Keratinocyte (primary cell): ENCODE measurements around the gene NPAS3. TPM values are rescaled to one million over a fixed set of nuclear protein-coding genes. Genes with fewer than 3 reads are reported as not detected.

Source experiments
- DNase-seq: peaks from one replicate; pipeline ENCODE4 v3.0.0-alpha.2; 2011; ENCODE audit warnings: low read depth, missing footprints, low spot score
- FAIRE-seq: peaks from 2 replicates; lab custom pipeline; 2011; peaks lifted over from hg19 to GRCh38; lab: Jason Lieb, UNC
- H2AFZ ChIP-seq: 2 replicates; pipeline ENCODE4 v1.6.0; 2012; ENCODE audit warnings: low read length, control low read depth, inconsistent platforms; ENCODE audit not compliant: control insufficient read depth
- H3K27ac ChIP-seq: 2 replicates; pipeline ENCODE4 v1.5.1; 2011; ENCODE audit warnings: low read length; ENCODE audit not compliant: control insufficient read depth, insufficient read depth
- H3K27me3 ChIP-seq: 3 replicates; pipeline ENCODE4 v1.6.0; 2011; ENCODE audit warnings: low read length; ENCODE audit not compliant: control insufficient read depth, insufficient read depth; ENCODE audit errors: extremely low read depth
- H3K36me3 ChIP-seq, 2 experiments: 2 replicates in 1 of 2; 3 replicates in 1 of 2; pipeline ENCODE4 v1.5.1; 2011; ENCODE audit warnings: low read length in 2 of 2, mild to moderate bottlenecking in 1 of 2; ENCODE audit not compliant: control insufficient read depth in 2 of 2, insufficient read depth in 2 of 2; ENCODE audit errors: extremely low read depth in 1 of 2
- H3K4me1 ChIP-seq: 3 replicates; pipeline ENCODE4 v1.5.1; 2011; ENCODE audit warnings: low read length; ENCODE audit not compliant: control insufficient read depth, insufficient read depth; ENCODE audit errors: extremely low read depth
- H3K4me2 ChIP-seq: 3 replicates; pipeline ENCODE4 v1.6.0; 2011; ENCODE audit warnings: low read depth, low read length; ENCODE audit not compliant: control insufficient read depth, insufficient read depth; ENCODE audit errors: extremely low read depth
- H3K4me3 ChIP-seq, 3 experiments: fragments of 200-600 bp in 1 of 3; sonication (generic) in 1 of 3; 2 replicates in 2 of 3; 3 replicates in 1 of 3; pipeline ENCODE4 v1.5.1; 2011 to 2016; ENCODE audit warnings: low read length in 3 of 3, mild to moderate bottlenecking in 3 of 3, control low read depth in 2 of 3, inconsistent platforms in 1 of 3, low read depth in 1 of 3, mixed read lengths in 1 of 3, mixed run types in 1 of 3, moderate library complexity in 1 of 3; ENCODE audit not compliant: control insufficient read depth in 2 of 3, insufficient read depth in 2 of 3; ENCODE audit errors: extremely low read depth in 1 of 3
- H3K79me2 ChIP-seq: 2 replicates; pipeline ENCODE4 v1.6.0; 2012; ENCODE audit warnings: low read length; ENCODE audit not compliant: control insufficient read depth, insufficient read depth
- H3K9ac ChIP-seq: 3 replicates; pipeline ENCODE4 v1.6.0; 2011; ENCODE audit warnings: low read length; ENCODE audit not compliant: control insufficient read depth, insufficient read depth; ENCODE audit errors: extremely low read depth
- H3K9me1 ChIP-seq: 3 replicates; pipeline ENCODE4 v1.6.0; 2011; ENCODE audit warnings: low read length; ENCODE audit not compliant: control insufficient read depth, insufficient read depth; ENCODE audit errors: extremely low read depth
- H3K9me3 ChIP-seq: 2 replicates; pipeline ENCODE4 v1.5.1; 2012; ENCODE audit warnings: low read depth, low read length; ENCODE audit not compliant: control insufficient read depth
- H4K20me1 ChIP-seq: 3 replicates; pipeline ENCODE4 v1.6.0; 2011; ENCODE audit warnings: low read length; ENCODE audit not compliant: control insufficient read depth, insufficient read depth; ENCODE audit errors: extremely low read depth
- CTCF ChIP-seq, 3 experiments: IDR thresholded peaks in 1 of 3; conservative IDR thresholded peaks in 1 of 3; optimal IDR thresholded peaks in 1 of 3; 2 replicates in 2 of 3; 3 replicates in 1 of 3; pipeline versions ENCODE3 to v1.5.1; 2011; ENCODE audit warnings: low read length in 3 of 3, mild to moderate bottlenecking in 3 of 3, moderate library complexity in 2 of 3, control low read depth in 1 of 3, inconsistent platforms in 1 of 3; ENCODE audit not compliant: insufficient read depth in 2 of 3; ENCODE audit errors: extremely low read depth in 1 of 3
- EZH2 ChIP-seq: IDR thresholded peaks from one replicate; pipeline ENCODE4 v1.6.1; 2012; ENCODE audit warnings: inconsistent platforms, mild to moderate bottlenecking, low read length, moderate library complexity
- dilution Hi-C: fragments of 300-500 bp; cut with MboI; formaldehyde crosslinking; loops from one replicate; pipeline ENCODE4 v1.7.0; 2020; ENCODE audit warnings: low sequenced_read_pairs; ENCODE audit not compliant: extremely low pct_ligation_motif_present
- polyA plus RNA-seq, 5 experiments: library from polyadenylated mRNA; depleted of rRNA in 3 of 5; stranded (reverse) in 3 of 5; stranded (forward) in 1 of 5; unstranded in 1 of 5; fragments of >200 nt; gene quantifications; 1 replicate in 1 of 5; 2 replicates in 3 of 5; 3 replicates in 1 of 5; pipeline versions ENCODE4 v1.2.1 to v1.2.3, GENCODE V29; 2011 to 2012; ENCODE audit warnings: missing spikeins in 2 of 5, low read depth in 1 of 5, low replicate concordance in 1 of 5

Gene NPAS3
- polyA plus RNA-seq, 1 donor (not counting 4 experiments of a cell fraction or from before 2014, with no cell fraction given) = 0.07 TPM

- H3K79me2 ChIP-seq = no peaks in the 10 kb centered on the region
- H3K9ac ChIP-seq = no peak overlapping the region
- DNase-seq = no peak
- H2AFZ ChIP-seq = no peak overlapping the region
- no peak overlapping the region for H3K4me3 ChIP-seq
- H3K27me3 ChIP-seq = no peaks in the 10 kb centered on the region
- TF ChIP-seq CTCF (optimal IDR thresholded peaks at IDR 0.05 in 1 of 3, IDR thresholded peaks at IDR 0.05 in 1 of 3, conservative IDR thresholded peaks at IDR 0.05 in 1 of 3; ENCODE audit: extremely low read depth in 1 of 3, insufficient read depth in 2 of 3, low read length in 3 of 3) = no peak
- no peak for TF ChIP-seq EZH2
- peaks cover 9% of the 10 kb centered on the region for H3K4me1 ChIP-seq
- H3K4me2 ChIP-seq = no peak overlapping the region
- peaks cover 2% of the 10 kb centered on the region for H3K9me1 ChIP-seq
- dilution Hi-C loops = no loop called here
- H4K20me1 ChIP-seq = no peaks in the 10 kb centered on the region
- no peak overlapping the region for H3K27ac ChIP-seq
- FAIRE-seq = no peak
- H3K36me3 ChIP-seq = no peaks in the 10 kb centered on the region
- no peaks in the 10 kb centered on the region for H3K9me3 ChIP-seq
Measured at GRCh38 chr14:33715227-33715528, 776.5 kb downstream of the NPAS3 start.

GRCh38 chr14:33716921-33717320, 778.2 kb downstream of the NPAS3 start:
- H2AFZ ChIP-seq = no peak overlapping the region
- H3K79me2 ChIP-seq = no peaks in the 10 kb centered on the region
- H3K27me3 ChIP-seq = no peaks in the 10 kb centered on the region
- H3K36me3 ChIP-seq = no peaks in the 10 kb centered on the region
- no peaks in the 10 kb centered on the region for H3K9me3 ChIP-seq
- no peak overlapping the region for H3K9ac ChIP-seq
- no peak for DNase-seq
- no peak overlapping the region for H3K27ac ChIP-seq
- H3K4me3 ChIP-seq = no peak overlapping the region
- FAIRE-seq = no peak
- peaks cover 2% of the 10 kb centered on the region for H3K9me1 ChIP-seq
- TF ChIP-seq EZH2 (no peak), CTCF (optimal IDR thresholded peaks at IDR 0.05 in 1 of 3, IDR thresholded peaks at IDR 0.05 in 1 of 3, conservative IDR thresholded peaks at IDR 0.05 in 1 of 3; ENCODE audit: extremely low read depth in 1 of 3, insufficient read depth in 2 of 3, low read length in 3 of 3) (no peak)
- H3K4me2 ChIP-seq = no peak overlapping the region
- peaks cover 9% of the 10 kb centered on the region for H3K4me1 ChIP-seq
- H4K20me1 ChIP-seq = no peaks in the 10 kb centered on the region
- dilution Hi-C loops = no loop called here
